Ovary (tissue), 9 donors: ENCODE data around the gene MRFAP1L1. TPM values are rescaled to one million over a fixed set of nuclear protein-coding genes. Genes with fewer than 3 reads are reported as not detected.

Experiments used
- DNase-seq, 5 donors: peaks; one replicate each; pipeline ENCODE4 v3.0.0-alpha.2; 2019 to 2020
- H3K27ac ChIP-seq, 2 donors: fragments of 200-600 bp; one replicate each; pipeline versions ENCODE4 v1.5.1 to v1.8.0; 2019 to 2022
- H3K27me3 ChIP-seq: fragments of 200-600 bp; one replicate; pipeline ENCODE4 v1.8.0; 2022
- H3K36me3 ChIP-seq: fragments of 200-600 bp; sonication (generic); one replicate; pipeline ENCODE4 v1.5.1; 2019
- H3K4me1 ChIP-seq: one replicate; pipeline ENCODE4 v1.8.1; 2013; ENCODE audit warnings: mild to moderate bottlenecking, moderate library complexity; ENCODE audit not compliant: insufficient read depth
- H3K4me3 ChIP-seq: fragments of 200-600 bp; sonication (generic); one replicate; pipeline ENCODE4 v1.5.1; 2017
- H3K9me3 ChIP-seq, 2 donors: fragments of 200-600 bp in 1 of 2; sonication (generic) in 1 of 2; one replicate each; pipeline versions ENCODE4 v1.5.1 to v1.8.1; 2013 to 2019; ENCODE audit warnings: mild to moderate bottlenecking in 1 of 2, moderate library complexity in 1 of 2
- CTCF ChIP-seq, 3 donors: fragments of 450-650 bp in 2 of 3; fragments of 200-600 bp in 1 of 3; IDR thresholded peaks; one replicate each; pipeline versions ENCODE4 v1.5.1 to v1.8.0; 2016 to 2022; ENCODE audit warnings: antibody characterized with exemption in 3 of 3, mild to moderate bottlenecking in 1 of 3
- EP300 ChIP-seq: sonication (generic); formaldehyde crosslinking; IDR thresholded peaks from one replicate; pipeline ENCODE4 v1.6.1; 2017; ENCODE audit warnings: antibody characterized with exemption
- POLR2A ChIP-seq: fragments of 450-650 bp; IDR thresholded peaks from one replicate; pipeline ENCODE4 v1.6.1; 2017; ENCODE audit warnings: antibody characterized with exemption, mild to moderate bottlenecking, moderate library complexity
- WGBS, 3 donors: extraction: QIAGEN DNeasy Blood & Tissue Kit in 1 of 3; methylation state at CpG; one replicate each; pipeline versions ENCODE4 v1.1.5 to v1.1.7; 2013 to 2017; 5-methylcytosine and 5-hydroxymethylcytosine counted together
- intact Hi-C, 4 donors: fragments of 100-400 bp; cut with DNase I; formaldehyde crosslinking; loops; one replicate each; pipeline versions ENCODE4 v1.11.0 to v1.15.1; 2022 to 2023
- polyA plus RNA-seq, 2 donors: library from polyadenylated mRNA; stranded (reverse); fragments of 200-250 nt in 1 of 2; fragments of 350-450 nt in 1 of 2; fragmentation: Illumina TruSeq in 1 of 2; extraction: RNeasy Lipid Tissue Mini Kit (QIAGEN cat#74804) in 1 of 2; gene quantifications; one replicate each; pipeline ENCODE4 v1.2.3, GENCODE V29; 2013 to 2014
- total RNA-seq, 7 donors: library from RNA; depleted of rRNA in 2 of 7; stranded (reverse); fragments of >200 nt in 2 of 7; fragmentation: NEBNext Ultra II Directional in 3 of 7; extraction: Animal tissue kit (Norgen Biotek cat#: 25700) in 3 of 7; gene quantifications; one replicate each; pipeline versions ENCODE4 v1.1.0 to v1.2.4, GENCODE V29; 2016 to 2023
- donor health status: DM: no; HTN: no; CAD: no; lungs with moderate emphysema.
- donor health status: DM: no; HTN: no; CAD: no.
- donor health status: Bipolar disorder and iron deficiency.
- donor health status: DM: yes; HTN: yes; CAD: no.
- donor health status: DM: no; HTN: no; CAD: no.
- donor health status: DM: yes; HTN: yes; CAD: no.

MRFAP1L1 gene
- total and polyA plus RNA-seq, 9 donors: 59.3 to 80.6 (median 65.3) TPM

DNA sequence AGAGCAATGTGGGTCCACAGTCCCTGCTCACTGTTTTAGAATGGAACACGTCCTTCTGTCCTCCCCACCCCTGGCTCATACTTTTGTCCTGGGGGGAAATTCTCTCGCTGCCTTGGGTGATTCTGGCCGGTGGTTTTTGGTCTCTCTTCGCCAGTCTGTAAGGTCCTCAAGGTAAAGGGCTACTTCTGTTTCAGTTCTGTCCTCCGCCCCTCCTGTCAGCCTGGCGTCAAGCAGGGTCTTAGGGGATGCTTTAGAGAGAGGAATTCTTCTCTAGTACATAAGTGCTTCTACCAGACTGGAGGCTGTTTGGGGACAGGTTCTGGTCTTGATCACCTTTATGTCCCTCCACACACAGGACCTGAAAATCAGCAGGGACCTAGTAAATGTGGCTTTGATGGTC, 617 bp upstream of the MRFAP1L1 start:
- H3K27me3 ChIP-seq: no peaks in the 10 kb centered on the region
- no peak for TF ChIP-seq POLR2A
- TF ChIP-seq CTCF (IDR thresholded peaks at IDR 0.05): no peak
- no peak for TF ChIP-seq EP300
- no peaks in the 10 kb centered on the region for H3K9me3 ChIP-seq
- DNase-seq: peak in 1 of 5 donors; percentile 15
- no peaks in the 10 kb centered on the region for H3K36me3 ChIP-seq
- H3K4me3 ChIP-seq: peak overlapping the region; percentile 81
- peaks cover 17% of the 10 kb centered on the region for H3K4me1 ChIP-seq
- 6 to 8% (median 8%) methylated on average over 6 of the region's 6 CpGs for whole genome bisulfite sequencing, 3 donors
- intact Hi-C loops: loop anchor here in 2 of 4 donors (5.0 to 10.0 kb wide), 2 partner anchors 65 to 68 kb away; partner anchors contain the start of gene MRFAP1 (in 2 of the 2)
- peak overlapping the region in 1 of 2 donors; percentile 33 for H3K27ac ChIP-seq

- H3K4me1 ChIP-seq: peaks cover 20% of the 10 kb centered on the region
- intact Hi-C loops: no loop called here
- TF ChIP-seq EP300 (no peak), CTCF (IDR thresholded peaks at IDR 0.05) (no peak), POLR2A (no peak)
- no peak overlapping the region for H3K27ac ChIP-seq
- DNase-seq: no peak
- H3K9me3 ChIP-seq: no peaks in the 10 kb centered on the region
- no peak overlapping the region for H3K4me3 ChIP-seq
- WGBS, 3 donors: 89 to 95% (median 94%) methylated on average over 5 of the region's 5 CpGs
- no peaks in the 10 kb centered on the region for H3K36me3 ChIP-seq
- no peaks in the 10 kb centered on the region for H3K27me3 ChIP-seq
These were observed 3.5 kb downstream of the MRFAP1L1 start for GRCh38 chr4:6706173-6706572.

GRCh38 chr4:6705646-6706045, 4.0 kb downstream of the MRFAP1L1 start:
- intact Hi-C loops: no loop called here
- Histone ChIP-seq H3K36me3 (no peaks in the 10 kb centered on the region), H3K4me1 (peaks cover 20% of the 10 kb centered on the region), H3K4me3 (no peak overlapping the region), H3K27me3 (no peaks in the 10 kb centered on the region), H3K27ac (no peak overlapping the region), H3K9me3 (no peaks in the 10 kb centered on the region)
- DNase-seq: no peak
- no peak for TF ChIP-seq CTCF (IDR thresholded peaks at IDR 0.05)
- WGBS, 3 donors: 94 to 100% (median 97%) methylated on average over 2 of the region's 2 CpGs

- Histone ChIP-seq H3K27me3 (no peaks in the 10 kb centered on the region), H3K4me3 (no peak overlapping the region), H3K4me1 (peaks cover 15% of the 10 kb centered on the region), H3K9me3 (no peaks in the 10 kb centered on the region), H3K27ac (no peak overlapping the region), H3K36me3 (no peaks in the 10 kb centered on the region)
- intact Hi-C loops: no loop called here
- DNase-seq: no peak
- WGBS, 3 donors: 81 to 90% (median 83%) methylated on average over 3 of the region's 3 CpGs
- no peak for TF ChIP-seq POLR2A
- no peak for TF ChIP-seq CTCF (IDR thresholded peaks at IDR 0.05)
- no peak for TF ChIP-seq EP300
These were observed 5.9 kb downstream of the MRFAP1L1 start for GRCh38 chr4:6703786-6704185.

- WGBS, 3 donors: 0% methylated on average over 1 of the region's 1 CpG
- intact Hi-C loops: no loop called here
These were observed 6.9 kb downstream of the MRFAP1L1 start for GRCh38 chr4:6702761-6703160.

More at GRCh38 chr4:6702761-6703160, 6.9 kb downstream of the MRFAP1L1 start:
- no peaks in the 10 kb centered on the region for H3K9me3 ChIP-seq
- no peak for TF ChIP-seq EP300
- no peak for TF ChIP-seq POLR2A
- TF ChIP-seq CTCF (IDR thresholded peaks at IDR 0.05): no peak
- peaks cover 10% of the 10 kb centered on the region for H3K4me1 ChIP-seq
- H3K4me3 ChIP-seq: no peak overlapping the region
- H3K36me3 ChIP-seq: no peaks in the 10 kb centered on the region
- no peaks in the 10 kb centered on the region for H3K27me3 ChIP-seq
- no peak for DNase-seq
- no peak overlapping the region for H3K27ac ChIP-seq
